ENCODE data around the gene NPIPA7.
"Not testable (repeated sequence)": the region's sequence is repeated elsewhere in the genome, so short reads cannot be mapped to it uniquely, and the experiment has no call there.

GRCh38 chr16:16408430-16408829, 29.5 kb downstream of the NPIPA7 start:
- TF ChIP-seq POLR2A, CTCF (IDR thresholded peaks at IDR 0.05): not testable (repeated sequence)

Data from heart left ventricle (tissue), 13 donors.